ENCODE data around the gene TMEM187. TPM values are rescaled to one million over a fixed set of nuclear protein-coding genes. Genes with fewer than 3 reads are reported as not detected.

TMEM187 gene
- polyA plus RNA-seq, 2 of the 4 experiments (the other 2 are of a cell fraction) = 7.8 to 10.6 TPM

DNA sequence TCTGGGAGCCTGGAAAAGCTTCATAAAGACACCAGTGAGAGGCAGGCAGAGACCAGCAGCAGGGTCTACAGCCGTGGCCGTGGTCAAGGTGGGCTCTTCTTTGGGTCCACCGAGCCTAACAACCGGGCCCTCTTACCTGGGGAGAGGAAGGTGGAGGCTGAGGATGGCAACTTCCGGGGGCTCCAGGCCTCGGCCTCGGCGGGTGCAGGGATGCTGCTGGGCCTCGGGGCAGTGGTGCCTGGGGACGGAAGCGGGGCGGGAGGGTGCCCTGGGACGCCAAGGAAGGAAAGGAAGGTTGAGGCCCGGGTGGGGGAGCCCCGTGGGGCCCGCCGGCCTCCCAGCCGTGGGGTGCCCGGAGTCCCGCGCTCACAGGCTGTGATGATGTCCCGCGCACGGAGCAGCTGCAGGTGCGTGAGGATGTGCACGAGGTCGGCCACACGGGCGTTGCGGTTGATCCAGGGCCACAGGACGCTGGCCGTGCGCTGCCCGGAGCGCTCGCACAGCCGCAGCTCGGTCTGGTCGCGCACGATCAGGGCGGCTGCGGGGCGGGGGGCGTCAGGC lies 46.6 kb downstream of the TMEM187 start:
- WGBS (ENCODE audit: missing lambda C conversion rate) = 0% methylated on average over 7 of the region's 45 CpGs
- DNase-seq (ENCODE audit: low read depth in 1 of 2, low spot score in 1 of 2) (no peak), ATAC-seq (peak; percentile 10 to 14; a peak in 4 of 6 replicates), FAIRE-seq (no peak)
- Histone ChIP-seq H3K4me3 (peak overlapping the region; percentile 63), H3K27ac (peak overlapping the region; percentile 99), H3K9me3 (no peaks in the 10 kb centered on the region), H3K4me1 (peaks cover 17% of the 10 kb centered on the region), H3K4me2 (peak overlapping the region; percentile 81)
- TF ChIP-seq PHF8 (IDR thresholded peaks at IDR 0.05; ENCODE audit: borderline replicate concordance, low read depth) = 0 out of 2 replicates have a peak, but pooled peaks have one; percentile 28
- no peak for TF ChIP-seq CHD4 (IDR thresholded peaks at IDR 0.05; ENCODE audit: borderline replicate concordance)
- CTCF ChIA-PET = interaction anchor here (0.8 to 3.5 kb wide), 4 partner anchors 9 to 32 kb away, joined by 5 to 13 read pairs (median 8); no protein-coding TSS in a partner anchor
- POLR2A ChIA-PET = interaction anchor here (1.3 kb wide), 1 partner anchor 27 kb away, joined by 8 read pairs; no protein-coding TSS in a partner anchor

DNA sequence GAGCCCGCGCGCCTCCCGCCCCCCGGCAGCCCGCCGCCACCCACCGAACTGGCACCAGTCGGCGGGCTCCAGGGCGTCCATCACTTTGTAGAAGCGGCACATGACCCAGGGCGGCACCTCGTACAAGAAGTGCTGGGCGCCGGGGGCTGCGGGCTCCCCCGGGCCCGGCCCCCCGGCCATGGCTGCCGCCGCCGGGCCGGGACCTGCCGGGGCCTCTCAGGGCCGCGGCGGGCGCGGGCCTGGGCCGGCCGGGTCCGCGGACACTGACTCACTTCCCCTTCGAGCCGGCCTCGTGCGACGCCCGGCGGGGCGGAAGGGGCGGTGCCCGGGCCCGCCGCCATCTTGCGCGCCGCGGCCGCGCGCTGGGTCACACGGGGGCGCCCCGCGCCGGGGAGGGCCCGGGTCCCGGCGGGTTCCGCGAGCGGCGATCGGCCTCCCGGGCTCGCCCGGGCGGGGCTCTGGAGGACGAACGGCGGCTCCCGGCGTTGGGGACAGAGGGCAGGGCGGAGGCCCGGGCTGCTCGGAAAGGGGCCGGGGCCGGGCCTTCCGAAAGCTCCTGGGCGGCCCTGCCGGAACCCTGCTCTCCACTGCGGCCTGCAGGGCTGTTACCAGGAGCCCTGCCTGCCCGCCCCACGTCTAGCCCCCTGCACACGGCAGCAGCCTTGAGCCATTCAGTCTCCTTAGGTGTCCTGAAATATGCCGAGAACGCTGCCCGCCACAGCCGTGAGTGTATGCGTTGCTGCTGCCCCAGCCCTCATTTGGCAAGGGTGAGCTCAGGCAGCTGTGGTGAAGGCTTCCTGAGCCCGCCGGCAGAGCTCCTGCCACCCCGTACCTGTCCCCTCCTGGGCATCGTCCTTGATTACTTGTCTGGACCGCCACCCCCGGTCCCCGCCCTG lies 47.3 kb downstream of the TMEM187 start, which contains the start of gene IRAK1:
Gene IRAK1 (minus strand): TSS at position 270 of the 896 bp plus-strand sequence. CDS start 90 bp downstream, at position 180.
- DNase-seq (ENCODE audit: low read depth in 1 of 2, low spot score in 1 of 2) (peak; percentile 47 to 60), ATAC-seq (peak; percentile 72 to 84), FAIRE-seq (no peak)
- Histone ChIP-seq H3K4me1 (peaks cover 17% of the 10 kb centered on the region), H3K4me2 (peak within 1 kb of the TSS; percentile 81), H3K4me3 (peak within 1 kb of the TSS; percentile 63), H3K9me3 (no peaks in the 10 kb centered on the region), H3K27ac (peak within 1 kb of the TSS; percentile 99)
- 11% methylated on average over 7 of the region's 99 CpGs for WGBS (ENCODE audit: missing lambda C conversion rate)
- ChIA-PET POLR2A (interaction anchor here (0.6 to 1.9 kb wide), 3 partner anchors 26 to 99 kb away, joined by 3 to 11 read pairs (median 3); no protein-coding TSS in a partner anchor), CTCF (interaction anchor here (0.6 to 3.5 kb wide), 7 partner anchors 10 to 296 kb away, joined by 3 to 13 read pairs (median 6); no protein-coding TSS in a partner anchor)
- TF ChIP-seq CEBPB (IDR thresholded peaks at IDR 0.05) (no peak), PHF8 (IDR thresholded peaks at IDR 0.05; ENCODE audit: borderline replicate concordance, low read depth) (peak; percentile 29; the same call in 1 of the 2 replicates), RCOR1 (IDR thresholded peaks at IDR 0.05; ENCODE audit: low read depth, low read length) (no peak), SMC3 (IDR thresholded peaks at IDR 0.05) (peak; percentile 31; the same call in 1 of the 3 replicates), JUNB (IDR thresholded peaks at IDR 0.05) (no peak), MYC (IDR thresholded peaks at IDR 0.05; ENCODE audit: borderline replicate concordance, low read length) (peak; percentile 94), NR3C1 (IDR thresholded peaks at IDR 0.05) (no peak), CHD2 (IDR thresholded peaks at IDR 0.05; ENCODE audit: low read length, partially characterized antibody) (no peak), POLR2A (IDR thresholded peaks at IDR 0.05; ENCODE audit: low read length) (peak; percentile 63), MAFK (IDR thresholded peaks at IDR 0.05; ENCODE audit: partially characterized antibody) (no peak), JUN (IDR thresholded peaks at IDR 0.05) (peak in 1 of 2 experiments; percentile 79; a peak in 4 of 5 replicates), ZFP36 (IDR thresholded peaks at IDR 0.05; ENCODE audit: borderline replicate concordance, partially characterized antibody) (no peak), FOSL2 (IDR thresholded peaks at IDR 0.05) (no peak), FOSL2 (CRISPR knock-in tag; IDR thresholded peaks at IDR 0.05) (peak; percentile 54), HOXB13 (CRISPR knock-in tag; IDR thresholded peaks at IDR 0.05; ENCODE audit: low read depth) (no peak), ESRRA (IDR thresholded peaks at IDR 0.05; ENCODE audit: borderline replicate concordance, low read length) (no peak), CBX2 (IDR thresholded peaks at IDR 0.05; ENCODE audit: borderline replicate concordance, low read depth) (no peak), HOXB5 (CRISPR knock-in tag; IDR thresholded peaks at IDR 0.05) (no peak)
- TF ChIP-seq, protein P1, sequence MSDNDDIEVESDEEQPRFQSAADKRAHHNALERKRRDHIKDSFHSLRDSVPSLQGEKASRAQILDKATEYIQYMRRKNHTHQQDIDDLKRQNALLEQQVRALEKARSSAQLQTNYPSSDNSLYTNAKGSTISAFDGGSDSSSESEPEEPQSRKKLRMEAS (IDR thresholded peaks at IDR 0.05) = no peak; the same call in 1 of the 2 replicates
- TF ChIP-seq, protein P2, sequence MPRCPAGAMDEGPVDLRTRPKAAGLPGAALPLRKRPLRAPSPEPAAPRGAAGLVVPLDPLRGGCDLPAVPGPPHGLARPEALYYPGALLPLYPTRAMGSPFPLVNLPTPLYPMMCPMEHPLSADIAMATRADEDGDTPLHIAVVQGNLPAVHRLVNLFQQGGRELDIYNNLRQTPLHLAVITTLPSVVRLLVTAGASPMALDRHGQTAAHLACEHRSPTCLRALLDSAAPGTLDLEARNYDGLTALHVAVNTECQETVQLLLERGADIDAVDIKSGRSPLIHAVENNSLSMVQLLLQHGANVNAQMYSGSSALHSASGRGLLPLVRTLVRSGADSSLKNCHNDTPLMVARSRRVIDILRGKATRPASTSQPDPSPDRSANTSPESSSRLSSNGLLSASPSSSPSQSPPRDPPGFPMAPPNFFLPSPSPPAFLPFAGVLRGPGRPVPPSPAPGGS (IDR thresholded peaks at IDR 0.05) = peak; percentile 83
- TF ChIP-seq, protein P3, sequence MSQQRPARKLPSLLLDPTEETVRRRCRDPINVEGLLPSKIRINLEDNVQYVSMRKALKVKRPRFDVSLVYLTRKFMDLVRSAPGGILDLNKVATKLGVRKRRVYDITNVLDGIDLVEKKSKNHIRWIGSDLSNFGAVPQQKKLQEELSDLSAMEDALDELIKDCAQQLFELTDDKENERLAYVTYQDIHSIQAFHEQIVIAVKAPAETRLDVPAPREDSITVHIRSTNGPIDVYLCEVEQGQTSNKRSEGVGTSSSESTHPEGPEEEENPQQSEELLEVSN (IDR thresholded peaks at IDR 0.05; ENCODE audit: borderline replicate concordance, low read depth) = no peak
- TF ChIP-seq, protein P4, sequence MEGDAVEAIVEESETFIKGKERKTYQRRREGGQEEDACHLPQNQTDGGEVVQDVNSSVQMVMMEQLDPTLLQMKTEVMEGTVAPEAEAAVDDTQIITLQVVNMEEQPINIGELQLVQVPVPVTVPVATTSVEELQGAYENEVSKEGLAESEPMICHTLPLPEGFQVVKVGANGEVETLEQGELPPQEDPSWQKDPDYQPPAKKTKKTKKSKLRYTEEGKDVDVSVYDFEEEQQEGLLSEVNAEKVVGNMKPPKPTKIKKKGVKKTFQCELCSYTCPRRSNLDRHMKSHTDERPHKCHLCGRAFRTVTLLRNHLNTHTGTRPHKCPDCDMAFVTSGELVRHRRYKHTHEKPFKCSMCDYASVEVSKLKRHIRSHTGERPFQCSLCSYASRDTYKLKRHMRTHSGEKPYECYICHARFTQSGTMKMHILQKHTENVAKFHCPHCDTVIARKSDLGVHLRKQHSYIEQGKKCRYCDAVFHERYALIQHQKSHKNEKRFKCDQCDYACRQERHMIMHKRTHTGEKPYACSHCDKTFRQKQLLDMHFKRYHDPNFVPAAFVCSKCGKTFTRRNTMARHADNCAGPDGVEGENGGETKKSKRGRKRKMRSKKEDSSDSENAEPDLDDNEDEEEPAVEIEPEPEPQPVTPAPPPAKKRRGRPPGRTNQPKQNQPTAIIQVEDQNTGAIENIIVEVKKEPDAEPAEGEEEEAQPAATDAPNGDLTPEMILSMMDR (IDR thresholded peaks at IDR 0.05) = peak; percentile 31; the same call in 2 of the 3 replicates
- TF ChIP-seq, protein P5, sequence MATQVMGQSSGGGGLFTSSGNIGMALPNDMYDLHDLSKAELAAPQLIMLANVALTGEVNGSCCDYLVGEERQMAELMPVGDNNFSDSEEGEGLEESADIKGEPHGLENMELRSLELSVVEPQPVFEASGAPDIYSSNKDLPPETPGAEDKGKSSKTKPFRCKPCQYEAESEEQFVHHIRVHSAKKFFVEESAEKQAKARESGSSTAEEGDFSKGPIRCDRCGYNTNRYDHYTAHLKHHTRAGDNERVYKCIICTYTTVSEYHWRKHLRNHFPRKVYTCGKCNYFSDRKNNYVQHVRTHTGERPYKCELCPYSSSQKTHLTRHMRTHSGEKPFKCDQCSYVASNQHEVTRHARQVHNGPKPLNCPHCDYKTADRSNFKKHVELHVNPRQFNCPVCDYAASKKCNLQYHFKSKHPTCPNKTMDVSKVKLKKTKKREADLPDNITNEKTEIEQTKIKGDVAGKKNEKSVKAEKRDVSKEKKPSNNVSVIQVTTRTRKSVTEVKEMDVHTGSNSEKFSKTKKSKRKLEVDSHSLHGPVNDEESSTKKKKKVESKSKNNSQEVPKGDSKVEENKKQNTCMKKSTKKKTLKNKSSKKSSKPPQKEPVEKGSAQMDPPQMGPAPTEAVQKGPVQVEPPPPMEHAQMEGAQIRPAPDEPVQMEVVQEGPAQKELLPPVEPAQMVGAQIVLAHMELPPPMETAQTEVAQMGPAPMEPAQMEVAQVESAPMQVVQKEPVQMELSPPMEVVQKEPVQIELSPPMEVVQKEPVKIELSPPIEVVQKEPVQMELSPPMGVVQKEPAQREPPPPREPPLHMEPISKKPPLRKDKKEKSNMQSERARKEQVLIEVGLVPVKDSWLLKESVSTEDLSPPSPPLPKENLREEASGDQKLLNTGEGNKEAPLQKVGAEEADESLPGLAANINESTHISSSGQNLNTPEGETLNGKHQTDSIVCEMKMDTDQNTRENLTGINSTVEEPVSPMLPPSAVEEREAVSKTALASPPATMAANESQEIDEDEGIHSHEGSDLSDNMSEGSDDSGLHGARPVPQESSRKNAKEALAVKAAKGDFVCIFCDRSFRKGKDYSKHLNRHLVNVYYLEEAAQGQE (IDR thresholded peaks at IDR 0.05) = no peak

Data from A549 (cell line).